ENCODE results near the gene SH2D3C. TPM values are rescaled to one million over a fixed set of nuclear protein-coding genes. Genes with fewer than 3 reads are reported as not detected.

SH2D3C gene
- total RNA-seq, 1 donor from 2014 or later: 137 TPM

GRCh38 chr9:127773981-127774380, 4.5 kb downstream of the SH2D3C start:
- Mint-ChIP-seq H3K4me1 (ENCODE audit: unreplicated experiment) (peaks cover 19% of the 10 kb centered on the region), H3K27ac (ENCODE audit: unreplicated experiment) (no peak overlapping the region), H3K36me3 (ENCODE audit: low read depth, unreplicated experiment) (peaks cover 3% of the 10 kb centered on the region), H3K4me3 (ENCODE audit: unreplicated experiment) (no peak overlapping the region), H3K27me3 (ENCODE audit: unreplicated experiment) (peaks cover 4% of the 10 kb centered on the region), H3K9me3 (ENCODE audit: unreplicated experiment) (no peaks in the 10 kb centered on the region)
- TF ChIP-seq CTCF (IDR thresholded peaks at IDR 0.05; ENCODE audit: unreplicated experiment): no peak
- no peak for DNase-seq (ENCODE audit: low spot score)

GRCh38 chr9:127773272-127773671, 5.2 kb downstream of the SH2D3C start:
- H3K27ac Mint-ChIP-seq (ENCODE audit: unreplicated experiment): no peak overlapping the region
- no peak overlapping the region for H3K4me3 Mint-ChIP-seq (ENCODE audit: unreplicated experiment)
- H3K9me3 Mint-ChIP-seq (ENCODE audit: unreplicated experiment): no peaks in the 10 kb centered on the region

GRCh38 chr9:127772603-127773002, 5.9 kb downstream of the SH2D3C start:
- TF ChIP-seq CTCF (IDR thresholded peaks at IDR 0.05; ENCODE audit: unreplicated experiment): no peak
- Mint-ChIP-seq H3K27me3 (ENCODE audit: unreplicated experiment) (peaks cover 4% of the 10 kb centered on the region), H3K36me3 (ENCODE audit: low read depth, unreplicated experiment) (peaks cover 6% of the 10 kb centered on the region), H3K4me1 (ENCODE audit: unreplicated experiment) (peaks cover 25% of the 10 kb centered on the region), H3K27ac (ENCODE audit: unreplicated experiment) (no peak overlapping the region), H3K4me3 (ENCODE audit: unreplicated experiment) (no peak overlapping the region), H3K9me3 (ENCODE audit: unreplicated experiment) (no peaks in the 10 kb centered on the region)
- DNase-seq (ENCODE audit: low spot score): no peak

More at GRCh38 chr9:127773272-127773671, 5.2 kb downstream of the SH2D3C start:
- TF ChIP-seq CTCF (IDR thresholded peaks at IDR 0.05; ENCODE audit: unreplicated experiment): no peak
- H3K4me1 Mint-ChIP-seq (ENCODE audit: unreplicated experiment): peaks cover 24% of the 10 kb centered on the region
- H3K36me3 Mint-ChIP-seq (ENCODE audit: low read depth, unreplicated experiment): peaks cover 6% of the 10 kb centered on the region
- no peak for DNase-seq (ENCODE audit: low spot score)
- H3K27me3 Mint-ChIP-seq (ENCODE audit: unreplicated experiment): peaks cover 4% of the 10 kb centered on the region

GRCh38 chr9:127771570-127772189, 6.8 kb downstream of the SH2D3C start:
- DNase-seq (ENCODE audit: low spot score): no peak
- Mint-ChIP-seq H3K36me3 (ENCODE audit: low read depth, unreplicated experiment) (peaks cover 15% of the 10 kb centered on the region), H3K27me3 (ENCODE audit: unreplicated experiment) (peaks cover 5% of the 10 kb centered on the region), H3K9me3 (ENCODE audit: unreplicated experiment) (no peaks in the 10 kb centered on the region), H3K4me1 (ENCODE audit: unreplicated experiment) (peaks cover 32% of the 10 kb centered on the region), H3K27ac (ENCODE audit: unreplicated experiment) (no peak overlapping the region), H3K4me3 (ENCODE audit: unreplicated experiment) (peak overlapping the region; percentile 95)
- TF ChIP-seq CTCF (IDR thresholded peaks at IDR 0.05; ENCODE audit: unreplicated experiment): no peak

- Mint-ChIP-seq H3K36me3 (ENCODE audit: low read depth, unreplicated experiment) (peaks cover 22% of the 10 kb centered on the region), H3K27me3 (ENCODE audit: unreplicated experiment) (peaks cover 7% of the 10 kb centered on the region), H3K9me3 (ENCODE audit: unreplicated experiment) (no peaks in the 10 kb centered on the region), H3K4me1 (ENCODE audit: unreplicated experiment) (peaks cover 37% of the 10 kb centered on the region), H3K27ac (ENCODE audit: unreplicated experiment) (peak overlapping the region; percentile 91), H3K4me3 (ENCODE audit: unreplicated experiment) (peak overlapping the region; percentile 95)
- TF ChIP-seq CTCF (IDR thresholded peaks at IDR 0.05; ENCODE audit: unreplicated experiment): no peak
- DNase-seq (ENCODE audit: low spot score): peak; percentile 99
Measured at GRCh38 chr9:127770905-127771569, 7.4 kb downstream of the SH2D3C start.
